ENCODE results near the gene RAB4B. TPM values are rescaled to one million over a fixed set of nuclear protein-coding genes. Genes with fewer than 3 reads are reported as not detected.
"Not testable (repeated sequence)": the region's sequence is repeated elsewhere in the genome, so short reads cannot be mapped to it uniquely, and the experiment has no call there.

RAB4B gene
- total and polyA plus RNA-seq, 2 of the 13 experiments (the other 11 are each of a cell fraction or from before 2014, with no cell fraction given): 3.3 to 5.4 TPM

DNA sequence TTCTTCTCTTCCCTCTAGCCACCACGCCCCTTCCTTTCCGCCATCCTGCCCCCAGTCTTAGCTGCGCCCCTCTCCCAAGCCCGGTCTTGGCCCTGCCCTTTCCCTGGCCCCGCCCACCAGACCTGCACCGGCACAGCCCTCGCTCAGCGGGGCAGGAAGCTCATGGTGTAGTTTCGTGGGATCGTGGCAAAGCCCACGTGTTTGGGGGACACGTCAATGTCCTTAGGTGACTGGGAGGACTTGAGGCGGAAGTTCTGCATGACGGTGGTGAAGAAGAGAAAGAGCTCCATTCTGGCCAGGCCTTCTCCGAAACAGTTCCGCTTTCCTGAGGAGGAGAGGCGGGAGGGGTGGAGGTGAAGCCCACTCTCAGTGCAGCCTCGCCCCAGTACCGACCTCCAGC lies 65.6 kb downstream of the RAB4B start:
- BruUV-seq (replicated peaks); CTCF ChIA-PET (ENCODE audit: low intra/inter-chr PET ratio, low total read pairs); ATAC-seq; H3K4me1 ChIP-seq (ENCODE audit: insufficient read depth, low read length); H3K79me2 ChIP-seq (ENCODE audit: insufficient read depth, low read length); H3K9ac ChIP-seq (ENCODE audit: insufficient read depth, low read depth, low read length); DNase-seq (ENCODE audit: low spot score); FAIRE-seq; H3K4me3 ChIP-seq (replicated peaks in 1 of 3; ENCODE audit: insufficient read depth in 1 of 3, low read depth in 2 of 3, low read length in 3 of 3); POLR2A ChIA-PET; H3K9me3 ChIP-seq (ENCODE audit: low read length); H2AFZ ChIP-seq (ENCODE audit: low read length); intact Hi-C loops (cut with micrococcal nuclease; ENCODE audit: unreplicated experiment); H4K20me1 ChIP-seq (ENCODE audit: insufficient read depth, low read length); in situ Hi-C loops (cut with HindIII; ENCODE audit: extremely low pct_ligation_motif_present, low pct_unique_long_range_greater_than_20kb); H3K4me2 ChIP-seq (ENCODE audit: low read depth, low read length); H3K27ac ChIP-seq (ENCODE audit: extremely low read length, insufficient read depth, low read length); H3K36me3 ChIP-seq (replicated peaks in 1 of 2; ENCODE audit: control insufficient read depth in 1 of 2, insufficient read depth in 2 of 2, low read length in 2 of 2): not testable (repeated sequence)
- H3K27me3 ChIP-seq (ENCODE audit: control insufficient read depth in 1 of 2, insufficient read depth in 2 of 2, low read length in 2 of 2): peaks cover 0 to 12% of the 10 kb centered on the region in 2 experiments; a peak in 2 of 5 replicates
- 40% methylated on average over 18 of the region's 19 CpGs for WGBS (ENCODE audit: low lambda C conversion rate)

Other genes starting within 250 kb of the RAB4B start
- 13.8 and 16.2 TPM in 2 replicates for gene SHKBP1, start 201.4 kb upstream of the RAB4B start, total RNA-seq (2016; rRNA removed; fragmentation: Illumina TruSeq; extraction: Trizol)
- gene SHKBP1, start 201.4 kb upstream of the RAB4B start, polyA plus RNA-seq (2011; rRNA removed): 17.4 and 20.6 TPM in 2 replicates
- gene LTBP4, start 176.9 kb upstream of the RAB4B start, total RNA-seq (2016; rRNA removed; fragmentation: Illumina TruSeq; extraction: Trizol): 0.45 and 0.86 TPM in 2 replicates
- 2.2 and 2.3 TPM in 2 replicates for gene LTBP4, start 176.9 kb upstream of the RAB4B start, polyA plus RNA-seq (2011; rRNA removed)
- gene NUMBL, start 87.6 kb upstream of the RAB4B start, total RNA-seq (2016; rRNA removed; fragmentation: Illumina TruSeq; extraction: Trizol): 0.20 and 0.49 TPM in 2 replicates
- 2.2 and 2.3 TPM in 2 replicates for gene NUMBL, start 87.6 kb upstream of the RAB4B start, polyA plus RNA-seq (2011; rRNA removed)
- 10.3 and 17.2 TPM in 2 replicates for gene COQ8B, start 61.4 kb upstream of the RAB4B start, total RNA-seq (2016; rRNA removed; fragmentation: Illumina TruSeq; extraction: Trizol)
- 12.3 and 14.7 TPM in 2 replicates for gene COQ8B, start 61.4 kb upstream of the RAB4B start, polyA plus RNA-seq (2011; rRNA removed)
- gene ITPKC, start 61.1 kb upstream of the RAB4B start, total RNA-seq (2016; rRNA removed; fragmentation: Illumina TruSeq; extraction: Trizol): 11.2 and 11.3 TPM in 2 replicates
- 6.9 and 12.4 TPM in 2 replicates for gene ITPKC, start 61.1 kb upstream of the RAB4B start, polyA plus RNA-seq (2011; rRNA removed)
- gene ACTMAP, start 27.8 kb upstream of the RAB4B start, total RNA-seq (2016; rRNA removed; fragmentation: Illumina TruSeq; extraction: Trizol): 2.2 and 3.9 TPM in 2 replicates
- 7.9 and 11.3 TPM in 2 replicates for gene ACTMAP, start 27.8 kb upstream of the RAB4B start, polyA plus RNA-seq (2011; rRNA removed)
- 55.6 and 59.6 TPM in 2 replicates for gene SNRPA, start 27.0 kb upstream of the RAB4B start, total RNA-seq (2016; rRNA removed; fragmentation: Illumina TruSeq; extraction: Trizol)
- gene SNRPA, start 27.0 kb upstream of the RAB4B start, polyA plus RNA-seq (2011; rRNA removed): 111 and 162 TPM in 2 replicates
- gene MIA, start 2.7 kb upstream of the RAB4B start, total RNA-seq (2016; rRNA removed; fragmentation: Illumina TruSeq; extraction: Trizol): not detected in 2 replicates
- gene MIA, start 2.7 kb upstream of the RAB4B start, polyA plus RNA-seq (2011; rRNA removed): 0.61 and 2.5 TPM in 2 replicates
- 32.4 and 40.8 TPM in 2 replicates for gene EGLN2, start 20.9 kb downstream of the RAB4B start, total RNA-seq (2016; rRNA removed; fragmentation: Illumina TruSeq; extraction: Trizol)
- gene EGLN2, start 20.9 kb downstream of the RAB4B start, polyA plus RNA-seq (2011; rRNA removed): 16.5 and 25.4 TPM in 2 replicates
- gene CYP2A6, start 72.2 kb downstream of the RAB4B start, total RNA-seq (2016; rRNA removed; fragmentation: Illumina TruSeq; extraction: Trizol): not detected in 2 replicates
- gene CYP2A6, start 72.2 kb downstream of the RAB4B start, polyA plus RNA-seq (2011; rRNA removed): not detected in 2 replicates
- not detected in 2 replicates for gene CYP2A7, start 104.0 kb downstream of the RAB4B start, total RNA-seq (2016; rRNA removed; fragmentation: Illumina TruSeq; extraction: Trizol)
- not detected in 2 replicates for gene CYP2A7, start 104.0 kb downstream of the RAB4B start, polyA plus RNA-seq (2011; rRNA removed)
- not detected in 2 replicates for gene CYP2B6, start 213.0 kb downstream of the RAB4B start, total RNA-seq (2016; rRNA removed; fragmentation: Illumina TruSeq; extraction: Trizol)
- gene CYP2B6, start 213.0 kb downstream of the RAB4B start, polyA plus RNA-seq (2011; rRNA removed): 0.09 TPM in 2 replicates